ENCODE results near the gene PP2D1.
"Not testable (repeated sequence)": the region's sequence is repeated elsewhere in the genome, so short reads cannot be mapped to it uniquely, and the experiment has no call there.

DNA sequence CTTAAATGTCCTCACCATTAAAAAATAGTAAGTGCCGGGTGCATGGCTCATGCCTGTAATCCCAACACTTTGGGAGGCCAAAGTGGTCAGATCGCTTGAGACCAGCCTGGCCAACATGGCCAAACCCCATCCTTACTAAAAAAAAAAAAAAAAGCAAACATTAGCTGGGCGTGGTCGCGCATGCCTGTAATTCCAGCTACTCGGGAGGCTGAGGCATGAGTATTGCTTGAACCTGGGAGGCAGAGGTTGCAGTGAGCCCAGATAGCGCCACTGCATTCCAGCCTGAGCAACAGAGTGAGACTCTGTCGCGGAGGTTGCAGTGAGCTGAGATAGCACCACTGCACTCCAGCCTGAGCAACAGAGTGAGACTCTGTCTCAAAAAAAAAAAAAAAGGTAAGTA is 54.7 kb downstream of the PP2D1 start:
- TF ChIP-seq POLR2A (IDR thresholded peaks at IDR 0.05; ENCODE audit: low read length); GATA1 (IDR thresholded peaks at IDR 0.05; ENCODE audit: low read depth, low read length): not testable (repeated sequence)

Measured in erythroblast (primary cell).